GM12878 (cell line): Measurements from ENCODE around the gene NKD2. TPM values are rescaled to one million over a fixed set of nuclear protein-coding genes. Genes with fewer than 3 reads are reported as not detected.
A peak's percentile ranks its signal among the peaks of the same experiment; 100 is the strongest.

Source experiments
- ATAC-seq: fragments of 200-7000 bp; cut with Tn5 transposase; 3 replicates; pipeline ENCODE4 v1.9.1; 2020; ENCODE audit warnings: mild to moderate bottlenecking, moderate library complexity
- BruUV-seq: library from RNA; stranded (reverse); fragments of 400-500 nt; replicated peaks from 2 replicates; lab custom pipeline; 2021; lab: Mats Ljungman, UMichigan
- CTCF ChIA-PET: fragments of 300-600 bp; sonication (Branson Sonifier 250); formaldehyde crosslinking; extraction: SDS; loops from one replicate; lab custom pipeline; 2021; ENCODE audit warnings: inconsistent platforms; lab: Yijun Ruan, JAX
- POLR2A ChIA-PET: fragments of 350-600 bp; formaldehyde crosslinking; extraction: SDS; loops from one replicate; lab custom pipeline; 2021; ENCODE audit warnings: inconsistent platforms; lab: Charles Lee
- RAD21 ChIA-PET: fragments of 300-600 bp; sonication (Branson Sonifier 250); formaldehyde crosslinking; loops from one replicate; lab custom pipeline; 2023; ENCODE audit warnings: antibody characterized with exemption; ENCODE audit not compliant: unreplicated experiment; lab: Charles Lee
- SMC1A ChIA-PET: fragments of 300-600 bp; sonication (Branson Sonifier 250); formaldehyde crosslinking; loops from one replicate; lab custom pipeline; 2023; ENCODE audit not compliant: unreplicated experiment, uncharacterized antibody; lab: Charles Lee
- DNase-seq: peaks from one replicate; pipeline ENCODE4 v3.0.0-alpha.2; 2011; ENCODE audit warnings: low read depth, low spot score
- FAIRE-seq: peaks from 3 replicates; lab custom pipeline; 2011; peaks lifted over from hg19 to GRCh38; lab: Jason Lieb, UNC
- H2AFZ ChIP-seq: 2 replicates; pipeline ENCODE4 v1.6.0; 2011; ENCODE audit warnings: low read depth, low read length, control low read depth; ENCODE audit not compliant: control insufficient read depth
- H3K27ac ChIP-seq: 2 replicates; pipeline ENCODE4 v1.5.1; 2011; ENCODE audit warnings: control low read depth; ENCODE audit not compliant: control insufficient read depth, insufficient read depth
- H3K27me3 ChIP-seq, 2 experiments: replicated peaks in 1 of 2; 2 replicates each; pipeline versions ENCODE4 v1.6.0 to v1.6.1; 2011; ENCODE audit warnings: low read length in 1 of 2; ENCODE audit not compliant: control insufficient read depth in 2 of 2, insufficient read depth in 2 of 2
- H3K36me3 ChIP-seq, 2 experiments: 2 replicates each; pipeline ENCODE4 v1.5.1; 2011; ENCODE audit warnings: low read length in 1 of 2; ENCODE audit not compliant: control insufficient read depth in 2 of 2, insufficient read depth in 2 of 2
- H3K4me1 ChIP-seq: 2 replicates; pipeline ENCODE4 v1.6.1; 2011; ENCODE audit warnings: mild to moderate bottlenecking, low read length, moderate library complexity, mixed read lengths; ENCODE audit not compliant: control insufficient read depth, insufficient read depth
- H3K4me2 ChIP-seq: 2 replicates; pipeline ENCODE4 v1.6.0; 2011; ENCODE audit warnings: control low read depth; ENCODE audit not compliant: control insufficient read depth, insufficient read depth
- H3K4me3 ChIP-seq: fragments of 200-600 bp; sonication (generic); 2 replicates; pipeline ENCODE4 v1.5.1; 2016
- H3K79me2 ChIP-seq: 2 replicates; pipeline ENCODE4 v1.6.0; 2011; ENCODE audit warnings: low read length; ENCODE audit not compliant: control insufficient read depth, insufficient read depth
- H3K9ac ChIP-seq: 2 replicates; pipeline ENCODE4 v1.8.0; 2011; ENCODE audit warnings: low read length, control low read depth, mixed read lengths; ENCODE audit not compliant: control insufficient read depth, insufficient read depth
- H3K9me3 ChIP-seq: replicated peaks from 3 replicates; pipeline ENCODE4 v1.5.1; 2011; ENCODE audit warnings: mild to moderate bottlenecking, low read length; ENCODE audit not compliant: control insufficient read depth, insufficient read depth
- H4K20me1 ChIP-seq: 2 replicates; pipeline ENCODE4 v1.6.0; 2011; ENCODE audit not compliant: control insufficient read depth, insufficient read depth
- EP300 ChIP-seq, 2 experiments: fragments of 150-350 bp in 1 of 2; IDR thresholded peaks; 2 replicates each; pipeline ENCODE4 v1.6.1; 2011 to 2012; ENCODE audit warnings: low read depth in 2 of 2, low read length in 2 of 2, borderline replicate concordance in 1 of 2, improper control_type of control experiment in 1 of 2, inconsistent platforms in 1 of 2; ENCODE audit not compliant: control insufficient read depth in 1 of 2
- EZH2 ChIP-seq: IDR thresholded peaks from 2 replicates; pipeline ENCODE4 v1.6.1; 2012; ENCODE audit warnings: low read depth, mild to moderate bottlenecking, control low read depth, inconsistent platforms, low read length, borderline replicate concordance; ENCODE audit not compliant: control insufficient read depth
- NFXL1 ChIP-seq: fragments of 450-650 bp; IDR thresholded peaks from 2 replicates; pipeline ENCODE4 v1.6.1; 2017; ENCODE audit warnings: antibody characterized with exemption, mild to moderate bottlenecking, borderline replicate concordance
- RAD21 ChIP-seq: IDR thresholded peaks from 2 replicates; pipeline ENCODE4 v1.6.1; 2011; ENCODE audit warnings: mild to moderate bottlenecking, low read depth, low read length, moderate library complexity; ENCODE audit not compliant: insufficient read depth
- TCF7 ChIP-seq: IDR thresholded peaks from 2 replicates; pipeline ENCODE4 v1.6.1; 2014; ENCODE audit warnings: antibody characterized with exemption, borderline replicate concordance
- WGBS: methylation state at CpG from one replicate; pipeline ENCODE4 v1.1.6; 2016; ENCODE audit warnings: low lambda C conversion rate; ENCODE audit not compliant: insufficient replicate concordance, insufficient coverage; ENCODE audit errors: missing lambda C conversion rate; 5-methylcytosine and 5-hydroxymethylcytosine counted together
- in situ Hi-C: fragments of 300-500 bp; cut with MboI; formaldehyde crosslinking; loops from 9 replicates; pipeline ENCODE4 v1.14.3; 2018; ENCODE audit warnings: mixed read lengths
- intact Hi-C: fragments of 100-400 bp; cut with micrococcal nuclease; formaldehyde crosslinking; loops from one replicate; pipeline ENCODE4 v1.14.2; 2022; ENCODE audit not compliant: unreplicated experiment
- polyA plus RNA-seq, 11 experiments: library from polyadenylated mRNA; depleted of rRNA in 4 of 11; unstranded in 6 of 11; stranded (reverse) in 5 of 11; fragments of >200 nt; fragmentation: Nextera tagmentation in 4 of 11; fragmentation: Illumina TruSeq in 1 of 11; extraction: Ambion mirVana in 4 of 11; extraction: Trizol in 1 of 11; gene quantifications; 1 replicate in 1 of 11; 2 replicates in 10 of 11; pipeline versions ENCODE4 v1.2.1 to v1.2.3, GENCODE V29; 2011 to 2016; ENCODE audit warnings: inconsistent platforms in 2 of 11, missing spikeins in 2 of 11, low read depth in 1 of 11
- total RNA-seq, 4 experiments: library from RNA; depleted of rRNA in 3 of 4; stranded (reverse); fragments of >200 nt in 3 of 4; fragmentation: Illumina TruSeq in 1 of 4; extraction: Trizol in 1 of 4; gene quantifications; 2 replicates each; pipeline versions ENCODE4 v1.2.1 to v1.2.3, GENCODE V29; 2013 to 2021
- TF ChIP-seq, protein P1 (sequence below), 3 experiments: IDR thresholded peaks in 2 of 3; conservative IDR thresholded peaks in 1 of 3; 2 replicates each; pipeline ENCODE4 v1.5.1; 2011; ENCODE audit warnings: low read depth in 3 of 3, low read length in 3 of 3, mild to moderate bottlenecking in 3 of 3, control low read depth in 2 of 3, moderate library complexity in 2 of 3, inconsistent platforms in 1 of 3, mixed read lengths in 1 of 3; ENCODE audit not compliant: control insufficient read depth in 2 of 3, insufficient read depth in 1 of 3; ENCODE audit errors: extremely low read depth in 1 of 3

NKD2 gene
- total and polyA plus RNA-seq, 10 of the 15 experiments (the other 5 are each of a cell fraction or from before 2014, with no cell fraction given): 0.20 to 0.83 (median 0.26) TPM; not detected in 7

DNA sequence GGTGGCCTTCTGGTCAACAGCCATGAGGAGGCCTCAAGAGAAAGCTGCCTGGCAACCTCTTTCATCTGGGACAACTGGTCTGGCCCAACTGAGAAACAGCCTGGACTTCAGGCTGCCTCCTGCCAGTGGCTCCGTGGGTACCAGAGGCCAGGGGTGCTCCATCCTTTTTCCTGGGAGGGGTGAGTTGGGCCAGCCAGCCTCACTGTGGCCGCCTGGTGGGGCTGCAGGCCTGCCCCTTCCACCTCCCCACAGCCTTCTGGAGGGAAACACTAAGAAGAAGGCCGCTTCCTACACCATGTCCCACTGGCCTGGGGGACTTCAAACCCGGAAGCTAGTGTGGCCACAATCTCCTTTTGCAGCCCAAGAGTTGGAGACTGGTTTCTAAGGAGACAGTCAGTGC lies 13.8 kb upstream of the NKD2 start:
- POLR2A ChIA-PET: no interaction called here
- BruUV-seq: no TSS peak

More for the DNA sequence above, 13.8 kb upstream of the NKD2 start:
- no peak; the same call in 2 of the 3 replicates for ATAC-seq
- H3K4me3 ChIP-seq: no peak overlapping the region
- H3K79me2 ChIP-seq: no peaks in the 10 kb centered on the region
- ChIA-PET RAD21 (no interaction called here), SMC1A (no interaction called here), CTCF (interaction anchor here (1.5 to 1.7 kb wide), 2 partner anchors 71 kb away, joined by 5 read pairs; no protein-coding TSS in a partner anchor)
- H3K9ac ChIP-seq: no peak overlapping the region
- no peak overlapping the region for H3K27ac ChIP-seq
- no peak for DNase-seq
- 8% methylated on average over 4 of the region's 4 CpGs for WGBS
- H4K20me1 ChIP-seq: no peaks in the 10 kb centered on the region; the same call in 1 of the 2 replicates
- intact Hi-C loops: loop anchor here (5.0 kb wide), 1 partner anchor 73 kb away; no protein-coding TSS in a partner anchor
- no peak overlapping the region for H3K4me2 ChIP-seq
- H2AFZ ChIP-seq: no peak overlapping the region
- H3K36me3 ChIP-seq: no peaks in the 10 kb centered on the region
- in situ Hi-C loops: no loop called here
- H3K4me1 ChIP-seq: no peaks in the 10 kb centered on the region
- no peak for FAIRE-seq
- peaks cover 4% of the 10 kb centered on the region in 2 experiments; a peak in 3 of 4 replicates for H3K27me3 ChIP-seq
- TF ChIP-seq EZH2: no peak
- TF ChIP-seq, protein P1, sequence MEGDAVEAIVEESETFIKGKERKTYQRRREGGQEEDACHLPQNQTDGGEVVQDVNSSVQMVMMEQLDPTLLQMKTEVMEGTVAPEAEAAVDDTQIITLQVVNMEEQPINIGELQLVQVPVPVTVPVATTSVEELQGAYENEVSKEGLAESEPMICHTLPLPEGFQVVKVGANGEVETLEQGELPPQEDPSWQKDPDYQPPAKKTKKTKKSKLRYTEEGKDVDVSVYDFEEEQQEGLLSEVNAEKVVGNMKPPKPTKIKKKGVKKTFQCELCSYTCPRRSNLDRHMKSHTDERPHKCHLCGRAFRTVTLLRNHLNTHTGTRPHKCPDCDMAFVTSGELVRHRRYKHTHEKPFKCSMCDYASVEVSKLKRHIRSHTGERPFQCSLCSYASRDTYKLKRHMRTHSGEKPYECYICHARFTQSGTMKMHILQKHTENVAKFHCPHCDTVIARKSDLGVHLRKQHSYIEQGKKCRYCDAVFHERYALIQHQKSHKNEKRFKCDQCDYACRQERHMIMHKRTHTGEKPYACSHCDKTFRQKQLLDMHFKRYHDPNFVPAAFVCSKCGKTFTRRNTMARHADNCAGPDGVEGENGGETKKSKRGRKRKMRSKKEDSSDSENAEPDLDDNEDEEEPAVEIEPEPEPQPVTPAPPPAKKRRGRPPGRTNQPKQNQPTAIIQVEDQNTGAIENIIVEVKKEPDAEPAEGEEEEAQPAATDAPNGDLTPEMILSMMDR (IDR thresholded peaks at IDR 0.05 in 2 of 3, conservative IDR thresholded peaks at IDR 0.05 in 1 of 3; ENCODE audit: control insufficient read depth in 2 of 3, extremely low read depth in 1 of 3, insufficient read depth in 1 of 3, low read depth in 3 of 3, low read length in 3 of 3): peak in 2 of 3 experiments; percentile 13 to 15; a peak in 1 of 6 replicates
- no peak for TF ChIP-seq TCF7
- 0 out of 2 replicates have a peak, but pooled peaks have one; percentile 1 for TF ChIP-seq RAD21
- TF ChIP-seq EP300 (IDR thresholded peaks at IDR 0.05; ENCODE audit: borderline replicate concordance in 1 of 2, control insufficient read depth in 1 of 2, low read depth in 2 of 2, low read length in 2 of 2): no peak
- TF ChIP-seq NFXL1: no peak
- no peaks in the 10 kb centered on the region for H3K9me3 ChIP-seq
